CD14-positive monocyte (primary cell): ENCODE measurements around the gene EPB41L2. TPM values are rescaled to one million over a fixed set of nuclear protein-coding genes. Genes with fewer than 3 reads are reported as not detected.

Source experiments
- DNase-seq, 3 donors: peaks; one replicate each; pipeline ENCODE4 v3.0.0-alpha.2; 2011 to 2022
- H2AFZ ChIP-seq: 2 replicates; pipeline ENCODE4 v1.6.0; 2012; ENCODE audit warnings: mild to moderate bottlenecking, low read depth, low read length, inconsistent platforms; ENCODE audit not compliant: insufficient read depth, poor library complexity, severe bottlenecking
- H3K27ac ChIP-seq, 2 donors: 1 replicate in 1 of 2; 2 replicates in 1 of 2; pipeline ENCODE4 v1.5.1; 2012 to 2013; ENCODE audit warnings: low read length in 2 of 2, control low read depth in 1 of 2, inconsistent platforms in 1 of 2, low read depth in 1 of 2, mild to moderate bottlenecking in 1 of 2
- H3K27me3 ChIP-seq, 2 donors: one replicate each; pipeline versions ENCODE4 v1.6.0 to v1.6.1; 2011 to 2013; ENCODE audit warnings: low read length in 2 of 2; ENCODE audit not compliant: control insufficient read depth in 2 of 2, insufficient read depth in 2 of 2
- H3K36me3 ChIP-seq, 2 donors: replicated peaks in 1 of 2; 1 replicate in 1 of 2; 2 replicates in 1 of 2; pipeline versions ENCODE4 v1.5.1 to v1.6.1; 2012 to 2013; ENCODE audit warnings: low read length in 2 of 2, control low read depth in 1 of 2, inconsistent platforms in 1 of 2, mild to moderate bottlenecking in 1 of 2; ENCODE audit not compliant: insufficient read depth in 2 of 2, control insufficient read depth in 1 of 2
- H3K4me1 ChIP-seq, 2 donors: 1 replicate in 1 of 2; 2 replicates in 1 of 2; pipeline versions ENCODE4 v1.5.1 to v1.6.1; 2012 to 2013; ENCODE audit warnings: low read length in 2 of 2, control low read depth in 1 of 2, inconsistent platforms in 1 of 2, mild to moderate bottlenecking in 1 of 2, moderate library complexity in 1 of 2; ENCODE audit not compliant: insufficient read depth in 2 of 2, control insufficient read depth in 1 of 2
- H3K4me2 ChIP-seq: replicated peaks from 2 replicates; pipeline ENCODE3; 2012; ENCODE audit warnings: low read length, moderate library complexity, mild to moderate bottlenecking; ENCODE audit not compliant: poor library complexity, severe bottlenecking; ENCODE audit errors: extremely low read depth
- H3K4me3 ChIP-seq, 3 experiments: fragments of 200-600 bp in 1 of 3; sonication (generic) in 1 of 3; replicated peaks in 1 of 3; 1 replicate in 2 of 3; 2 replicates in 1 of 3; pipeline ENCODE4 v1.5.1; 2011 to 2013; ENCODE audit warnings: low read length in 3 of 3, mild to moderate bottlenecking in 3 of 3, control low read depth in 2 of 3, low read depth in 2 of 3, inconsistent platforms in 1 of 3, moderate library complexity in 1 of 3
- H3K79me2 ChIP-seq: 2 replicates; pipeline ENCODE4 v1.6.0; 2012; ENCODE audit warnings: mild to moderate bottlenecking, control low read depth, inconsistent platforms, low read length, moderate library complexity; ENCODE audit not compliant: insufficient read depth
- H3K9ac ChIP-seq: 2 replicates; pipeline ENCODE4 v1.6.0; 2017; ENCODE audit warnings: low read length, mild to moderate bottlenecking; ENCODE audit not compliant: insufficient read depth, poor library complexity, severe bottlenecking
- H3K9me3 ChIP-seq, 2 donors: replicated peaks in 1 of 2; 1 replicate in 1 of 2; 2 replicates in 1 of 2; pipeline versions ENCODE4 v1.5.1 to v1.6.1; 2012 to 2013; ENCODE audit warnings: low read length in 2 of 2, control low read depth in 1 of 2; ENCODE audit not compliant: control insufficient read depth in 1 of 2, insufficient read depth in 1 of 2
- H4K20me1 ChIP-seq: 2 replicates; pipeline ENCODE4 v1.6.0; 2012; ENCODE audit warnings: mild to moderate bottlenecking, low read length, control low read depth, moderate library complexity; ENCODE audit not compliant: insufficient read depth
- H3K27ac Mint-ChIP-seq, 7 donors: one replicate each; pipeline ENCODE4 v1.8.0; 2020; ENCODE audit warnings: mild to moderate bottlenecking in 7 of 7, mixed read lengths in 7 of 7, moderate library complexity in 6 of 7, inconsistent platforms in 2 of 7
- H3K27me3 Mint-ChIP-seq, 3 donors: one replicate each; pipeline ENCODE4 v1.8.0; 2021 to 2022; ENCODE audit warnings: low read depth in 3 of 3, mild to moderate bottlenecking in 3 of 3, mixed read lengths in 3 of 3, moderate library complexity in 3 of 3, inconsistent platforms in 1 of 3
- H3K36me3 Mint-ChIP-seq, 2 donors: one replicate each; pipeline ENCODE4 v1.8.0; 2020; ENCODE audit warnings: mixed read lengths in 2 of 2, inconsistent platforms in 1 of 2, mild to moderate bottlenecking in 1 of 2
- H3K4me1 Mint-ChIP-seq: one replicate; pipeline ENCODE4 v1.8.0; 2020; ENCODE audit warnings: mild to moderate bottlenecking, mixed read lengths
- H3K4me3 Mint-ChIP-seq, 2 donors: one replicate each; pipeline ENCODE4 v1.8.0; 2020; ENCODE audit warnings: mild to moderate bottlenecking in 2 of 2, mixed read lengths in 2 of 2, moderate library complexity in 1 of 2
- H3K9me3 Mint-ChIP-seq, 7 donors: one replicate each; pipeline ENCODE4 v1.8.0; 2020 to 2022; ENCODE audit warnings: mixed read lengths in 7 of 7, mild to moderate bottlenecking in 6 of 7, moderate library complexity in 6 of 7, inconsistent platforms in 2 of 7
- CTCF ChIP-seq: fragments of 200-600 bp; IDR thresholded peaks from one replicate; pipeline ENCODE4 v1.8.0; 2022; ENCODE audit warnings: antibody characterized with exemption, mild to moderate bottlenecking
- WGBS: methylation state at CpG from one replicate; pipeline ENCODE4 v1.1.5; 2013; ENCODE audit warnings: missing lambda C conversion rate; ENCODE audit not compliant: insufficient coverage; 5-methylcytosine and 5-hydroxymethylcytosine counted together
- intact Hi-C, 2 donors: fragments of 100-400 bp; cut with micrococcal nuclease; formaldehyde crosslinking; loops; one replicate each; pipeline versions ENCODE4 v1.15.0 to v1.15.1; 2023
- polyA plus RNA-seq, 3 donors: library from polyadenylated mRNA; depleted of rRNA in 1 of 3; unstranded in 2 of 3; stranded (reverse) in 1 of 3; fragments of 300-500 nt in 2 of 3; fragments of >200 nt in 1 of 3; fragmentation: Illumina TruSeq in 2 of 3; gene quantifications; 1 replicate in 2 of 3; 2 replicates in 1 of 3; pipeline ENCODE4 v1.2.3, GENCODE V29; 2012 to 2021

EPB41L2 gene
- polyA plus RNA-seq, 3 donors, result 3.4 to 7.2 (median 4.6) TPM

- WGBS, result no CpG with 5 or more reads among the region's 1 CpG
- Mint-ChIP-seq H3K27ac (no peak overlapping the region), H3K27me3 (no peaks in the 10 kb centered on the region), H3K9me3 (peaks cover 2 to 20% (median 14%) of the 10 kb centered on the region in 7 donors), H3K36me3 (no peaks in the 10 kb centered on the region), H3K4me3 (no peak overlapping the region), H3K4me1 (no peaks in the 10 kb centered on the region)
- H4K20me1 ChIP-seq, result no peaks in the 10 kb centered on the region
- H3K36me3 ChIP-seq, result no peaks in the 10 kb centered on the region
- no peaks in the 10 kb centered on the region for H3K79me2 ChIP-seq
- H3K27me3 ChIP-seq, result no peaks in the 10 kb centered on the region
- no peak for DNase-seq
- no peaks in the 10 kb centered on the region for H3K4me1 ChIP-seq
- no peak overlapping the region for H2AFZ ChIP-seq
- no peak overlapping the region for H3K4me2 ChIP-seq
- H3K9ac ChIP-seq, result no peak overlapping the region
- TF ChIP-seq CTCF, result no peak
- H3K9me3 ChIP-seq, result peaks cover 0 to 21% of the 10 kb centered on the region in 2 donors
- H3K4me3 ChIP-seq, result no peak overlapping the region
- intact Hi-C loops, result no loop called here
- H3K27ac ChIP-seq, result no peak overlapping the region
Observed at GRCh38 chr6:130996635-130997034, 66.4 kb downstream of the EPB41L2 start.

- H3K36me3 ChIP-seq, result no peaks in the 10 kb centered on the region
- no peak overlapping the region for H3K9ac ChIP-seq
- no peaks in the 10 kb centered on the region for H3K27me3 ChIP-seq
- H2AFZ ChIP-seq, result no peak overlapping the region
- H3K4me3 ChIP-seq, result no peak overlapping the region
- WGBS, result no CpG with 5 or more reads among the region's 2 CpGs
- Mint-ChIP-seq H3K36me3 (no peaks in the 10 kb centered on the region), H3K27me3 (no peaks in the 10 kb centered on the region), H3K4me1 (no peaks in the 10 kb centered on the region), H3K27ac (no peak overlapping the region), H3K4me3 (no peak overlapping the region), H3K9me3 (peaks cover 2 to 20% (median 14%) of the 10 kb centered on the region in 7 donors)
- TF ChIP-seq CTCF, result no peak
- intact Hi-C loops, result no loop called here
- no peaks in the 10 kb centered on the region for H3K79me2 ChIP-seq
- no peak overlapping the region for H3K4me2 ChIP-seq
- no peaks in the 10 kb centered on the region for H3K4me1 ChIP-seq
- H4K20me1 ChIP-seq, result no peaks in the 10 kb centered on the region
- no peak overlapping the region for H3K27ac ChIP-seq
- DNase-seq, result no peak
- peaks cover 0 to 21% of the 10 kb centered on the region in 2 donors for H3K9me3 ChIP-seq
Observed at GRCh38 chr6:130995783-130996447, 67.1 kb downstream of the EPB41L2 start.
